D721Med (cell line): Measurements from ENCODE around the gene UBE2E3.

Experiments
- DNase-seq: peaks from one replicate; pipeline ENCODE4 v3.0.0; 2011; ENCODE audit warnings: low spot score; ENCODE audit not compliant: insufficient read length
- FAIRE-seq: peaks from 2 replicates; lab custom pipeline; 2011; peaks lifted over from hg19 to GRCh38; lab: Jason Lieb, UNC
- TF ChIP-seq, protein P1 (sequence below): IDR thresholded peaks from 2 replicates; pipeline ENCODE4 v1.5.1; 2012; ENCODE audit warnings: mild to moderate bottlenecking, control low read depth; ENCODE audit not compliant: insufficient read depth; ENCODE audit errors: missing control alignments

UBE2E3 gene

DNA sequence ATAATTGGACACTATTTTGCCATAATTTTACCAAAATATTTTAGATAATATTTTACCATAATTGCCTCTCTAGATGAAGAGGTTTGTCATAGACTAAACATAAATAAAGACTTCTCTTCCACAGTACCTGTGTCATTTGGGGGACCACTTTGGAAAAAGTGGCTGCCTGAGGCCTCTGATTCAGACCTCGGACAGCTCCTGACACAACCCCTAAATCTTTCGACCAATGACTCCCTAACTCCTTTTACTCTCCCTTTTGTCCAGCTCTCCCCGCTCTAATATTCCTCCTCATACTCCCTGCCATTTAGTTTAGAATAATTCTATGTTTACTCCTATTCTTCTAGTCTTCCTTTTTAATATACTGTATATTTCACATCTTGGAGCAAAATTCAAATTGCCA lies 36.0 kb upstream of the UBE2E3 start:
- DNase-seq, result no peak
- FAIRE-seq, result no peak
- TF ChIP-seq, protein P1, sequence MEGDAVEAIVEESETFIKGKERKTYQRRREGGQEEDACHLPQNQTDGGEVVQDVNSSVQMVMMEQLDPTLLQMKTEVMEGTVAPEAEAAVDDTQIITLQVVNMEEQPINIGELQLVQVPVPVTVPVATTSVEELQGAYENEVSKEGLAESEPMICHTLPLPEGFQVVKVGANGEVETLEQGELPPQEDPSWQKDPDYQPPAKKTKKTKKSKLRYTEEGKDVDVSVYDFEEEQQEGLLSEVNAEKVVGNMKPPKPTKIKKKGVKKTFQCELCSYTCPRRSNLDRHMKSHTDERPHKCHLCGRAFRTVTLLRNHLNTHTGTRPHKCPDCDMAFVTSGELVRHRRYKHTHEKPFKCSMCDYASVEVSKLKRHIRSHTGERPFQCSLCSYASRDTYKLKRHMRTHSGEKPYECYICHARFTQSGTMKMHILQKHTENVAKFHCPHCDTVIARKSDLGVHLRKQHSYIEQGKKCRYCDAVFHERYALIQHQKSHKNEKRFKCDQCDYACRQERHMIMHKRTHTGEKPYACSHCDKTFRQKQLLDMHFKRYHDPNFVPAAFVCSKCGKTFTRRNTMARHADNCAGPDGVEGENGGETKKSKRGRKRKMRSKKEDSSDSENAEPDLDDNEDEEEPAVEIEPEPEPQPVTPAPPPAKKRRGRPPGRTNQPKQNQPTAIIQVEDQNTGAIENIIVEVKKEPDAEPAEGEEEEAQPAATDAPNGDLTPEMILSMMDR, result no peak

DNA sequence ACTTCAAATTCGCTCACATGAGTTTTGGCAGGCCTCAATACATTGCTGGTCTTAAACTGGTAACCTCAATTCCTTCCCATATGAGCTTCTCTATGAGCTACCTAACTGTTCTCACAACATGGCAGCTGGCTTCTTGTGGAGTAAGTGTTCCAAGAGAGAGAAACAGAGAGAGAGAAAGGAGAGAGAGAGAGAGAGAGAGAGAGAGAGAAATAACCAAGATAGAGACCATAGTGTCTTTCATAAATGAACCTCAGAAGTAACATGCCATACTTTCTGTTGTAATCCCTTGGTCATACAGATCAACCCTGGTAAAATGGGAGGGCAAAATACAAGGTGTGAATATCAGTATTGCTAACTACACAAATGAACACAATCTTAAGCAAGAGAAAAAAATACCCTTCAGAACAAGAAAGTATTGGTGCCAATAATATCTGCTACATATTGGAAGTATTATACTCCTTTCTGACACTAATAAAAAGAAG lies 33.2 kb upstream of the UBE2E3 start:
- DNase-seq, result no peak
- TF ChIP-seq, protein P1, result no peak
- FAIRE-seq, result no peak

DNA sequence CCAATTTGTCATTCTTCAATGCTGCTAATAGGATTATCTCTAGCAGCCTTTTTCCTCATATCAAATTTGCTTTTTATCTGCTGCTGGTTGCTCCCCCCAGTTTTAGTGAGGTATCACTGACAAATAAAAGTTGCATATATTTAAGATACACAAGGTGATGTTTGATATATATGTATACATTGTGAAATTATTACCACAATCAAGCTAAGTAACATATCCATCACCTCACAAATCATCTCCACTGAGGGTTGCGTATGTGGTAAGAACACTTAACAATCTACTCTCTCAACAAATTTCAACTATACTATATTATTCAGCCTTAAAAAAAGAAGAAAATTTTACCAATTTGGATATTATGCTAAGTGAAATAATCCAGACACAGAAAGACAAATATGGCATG lies 30.5 kb upstream of the UBE2E3 start:
- DNase-seq (no peak), FAIRE-seq (no peak)
- TF ChIP-seq, protein P1, result no peak

DNA sequence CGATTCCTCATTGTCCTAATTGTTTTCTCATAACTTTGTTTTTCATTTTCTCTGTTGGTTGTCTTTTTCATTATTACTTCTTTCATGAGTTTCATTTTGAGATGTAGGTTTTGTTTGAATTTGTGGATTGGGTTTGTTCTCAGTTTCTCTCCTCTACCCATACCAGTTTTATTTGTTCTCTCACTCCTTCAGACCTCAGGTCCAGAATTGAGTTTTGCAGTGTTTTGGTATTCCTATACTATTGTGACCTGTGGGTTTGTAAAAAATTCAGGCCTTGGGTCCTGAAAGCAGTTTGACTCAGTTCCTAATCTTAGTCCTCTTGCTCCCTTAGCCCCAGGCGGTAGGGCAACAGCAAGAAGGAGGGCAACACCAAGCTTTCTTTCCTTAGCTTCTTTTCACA lies 28.3 kb upstream of the UBE2E3 start:
- TF ChIP-seq, protein P1, result no peak
- DNase-seq, result no peak
- FAIRE-seq, result no peak

DNA sequence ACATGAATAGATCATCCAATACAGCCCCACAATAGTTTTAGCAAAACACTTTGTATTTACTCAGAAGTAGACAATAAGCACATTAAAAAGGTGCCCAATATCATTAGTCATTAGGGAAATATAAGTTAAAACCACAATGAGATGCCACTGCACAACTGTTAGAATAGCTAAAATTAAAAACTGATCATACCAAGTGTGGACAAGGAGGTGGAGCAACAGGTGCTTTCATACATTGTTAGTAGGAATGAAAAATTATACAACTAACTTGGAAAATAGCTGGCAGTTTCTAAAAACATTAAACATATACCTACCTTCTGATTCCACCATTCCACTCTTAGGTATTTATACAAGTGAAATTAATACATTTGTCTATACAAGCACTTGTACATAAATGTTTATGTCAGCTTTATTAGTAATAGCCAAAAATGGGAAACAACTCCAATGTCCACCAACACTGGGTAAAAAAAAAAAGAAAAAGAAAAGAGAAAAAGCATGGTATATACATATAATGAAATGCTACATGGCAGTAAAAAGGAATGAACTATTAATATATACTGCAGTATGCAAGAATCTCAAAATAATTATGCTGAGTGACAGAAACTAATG lies 27.6 kb upstream of the UBE2E3 start:
- TF ChIP-seq, protein P1, result no peak
- DNase-seq (no peak), FAIRE-seq (no peak)

DNA sequence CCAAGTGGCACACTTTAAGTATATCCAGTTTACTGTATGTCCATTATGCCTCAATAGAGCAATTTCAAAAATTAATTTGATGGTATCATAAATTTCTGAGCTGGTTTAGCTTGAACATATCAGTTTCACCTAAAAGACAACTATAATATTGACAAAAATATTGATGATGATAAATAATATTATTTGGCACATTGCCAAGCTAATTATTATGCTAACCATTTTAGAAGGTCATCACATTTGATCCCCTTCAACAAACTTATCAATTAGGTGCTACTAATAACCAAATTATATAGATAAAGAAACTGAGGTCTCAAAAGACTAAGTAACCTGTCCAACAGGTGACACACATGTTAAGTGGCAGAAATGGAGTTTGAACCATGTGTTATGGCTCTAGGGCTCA lies 26.9 kb upstream of the UBE2E3 start:
- DNase-seq (no peak), FAIRE-seq (no peak)
- TF ChIP-seq, protein P1, result no peak

DNA sequence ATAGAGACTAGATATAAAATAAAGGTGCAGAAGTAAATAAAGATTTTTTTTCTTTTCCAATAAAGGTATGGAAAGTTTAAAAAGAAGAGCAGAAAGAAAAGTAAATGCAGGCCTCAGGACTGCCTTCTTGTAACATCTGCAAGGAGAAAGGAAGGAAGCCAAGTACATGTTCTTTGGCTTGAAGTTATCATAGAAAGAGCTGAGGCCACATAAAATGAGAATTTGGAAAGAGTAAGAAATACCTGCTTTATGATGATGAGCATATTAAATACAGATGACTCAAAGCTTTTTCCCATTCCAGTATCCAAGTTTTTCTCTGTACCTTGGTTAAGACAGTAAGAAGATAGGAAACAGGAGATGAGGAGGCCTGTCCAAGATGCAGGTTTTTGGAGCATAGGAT lies 25.3 kb upstream of the UBE2E3 start:
- FAIRE-seq, result no peak

More for the DNA sequence above, 25.3 kb upstream of the UBE2E3 start:
- TF ChIP-seq, protein P1, result no peak
- DNase-seq, result no peak
